Activated naive CD8-positive, alpha-beta T cell treated with anti-CD3 and anti-CD28 coated beads for 36 hours (primary cell): ENCODE results near the gene PAPSS1. TPM values are rescaled to one million over a fixed set of nuclear protein-coding genes. Genes with fewer than 3 reads are reported as not detected.
"Not testable (repeated sequence)": the region's sequence is repeated elsewhere in the genome, so short reads cannot be mapped to it uniquely, and the experiment has no call there.

Experiments used
- DNase-seq: peaks from one replicate; pipeline ENCODE4 v3.0.0; 2021
- H3K27ac Mint-ChIP-seq: one replicate; pipeline ENCODE4 v1.8.0; 2022; ENCODE audit warnings: mild to moderate bottlenecking, moderate library complexity, mixed read lengths
- H3K27me3 Mint-ChIP-seq: one replicate; pipeline ENCODE4 v1.8.0; 2022; ENCODE audit warnings: mild to moderate bottlenecking, mixed read lengths
- H3K36me3 Mint-ChIP-seq: one replicate; pipeline ENCODE4 v1.8.0; 2021; ENCODE audit warnings: mild to moderate bottlenecking, mixed read lengths
- H3K4me1 Mint-ChIP-seq: one replicate; pipeline ENCODE4 v1.8.0; 2021; ENCODE audit warnings: mixed read lengths
- H3K4me3 Mint-ChIP-seq: one replicate; pipeline ENCODE4 v1.8.0; 2022; ENCODE audit warnings: mild to moderate bottlenecking, moderate library complexity, mixed read lengths
- H3K9me3 Mint-ChIP-seq: one replicate; pipeline ENCODE4 v1.8.0; 2022; ENCODE audit warnings: mixed read lengths
- total RNA-seq, 2 experiments: library from RNA; stranded (reverse); gene quantifications; one replicate each; pipeline ENCODE4 v1.2.3, GENCODE V29; 2021

PAPSS1 gene
- total RNA-seq, 2 experiments from 2014 or later = 26.3 to 26.6 TPM

DNA sequence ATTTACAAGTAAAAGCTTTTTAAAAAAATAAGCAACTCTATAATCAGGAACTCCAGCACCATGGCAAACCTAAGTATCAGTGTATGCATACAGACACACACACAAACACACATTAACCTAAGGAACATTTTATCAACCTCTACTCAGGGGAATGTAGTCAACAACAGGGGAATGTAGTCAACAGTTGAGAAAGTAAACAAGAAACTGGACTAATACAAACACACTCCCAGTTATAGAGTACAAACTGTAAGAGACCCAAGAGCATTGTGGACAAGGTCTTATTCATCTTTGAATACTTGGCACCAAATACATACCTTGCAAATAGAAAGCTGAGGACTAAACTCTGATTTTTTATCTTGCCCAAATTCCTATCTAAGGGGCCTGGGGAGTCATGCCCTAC lies 36.2 kb downstream of the PAPSS1 start:
- no peaks in the 10 kb centered on the region for H3K4me1 Mint-ChIP-seq
- peaks cover 30% of the 10 kb centered on the region for H3K36me3 Mint-ChIP-seq
- peaks cover 1% of the 10 kb centered on the region for H3K9me3 Mint-ChIP-seq
- H3K4me3 Mint-ChIP-seq = no peak overlapping the region
- no peaks in the 10 kb centered on the region for H3K27me3 Mint-ChIP-seq
- DNase-seq = no peak
- no peak overlapping the region for H3K27ac Mint-ChIP-seq

DNA sequence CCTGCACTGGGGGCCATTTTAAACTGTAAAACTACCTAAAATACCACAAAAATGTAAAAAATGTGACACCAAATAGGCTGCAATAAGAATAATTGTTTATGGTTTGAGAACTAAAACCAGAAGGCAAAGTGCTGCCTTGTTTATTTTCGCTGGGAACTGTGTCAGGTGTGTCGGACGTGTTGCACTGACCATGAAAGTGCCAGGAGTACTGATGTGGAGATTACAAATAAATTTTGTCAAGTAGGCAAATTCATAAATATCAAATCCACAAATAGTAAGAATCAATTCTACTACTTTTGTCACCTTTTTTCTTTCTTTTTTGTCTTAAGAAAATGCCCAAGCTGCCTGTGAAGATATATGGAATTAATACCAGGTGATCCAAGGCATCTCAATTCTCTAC lies 37.7 kb downstream of the PAPSS1 start:
- H3K27me3 Mint-ChIP-seq = no peaks in the 10 kb centered on the region
- DNase-seq = no peak
- H3K9me3 Mint-ChIP-seq = peaks cover 7% of the 10 kb centered on the region
- H3K36me3 Mint-ChIP-seq = peaks cover 45% of the 10 kb centered on the region
- no peak overlapping the region for H3K27ac Mint-ChIP-seq
- no peak overlapping the region for H3K4me3 Mint-ChIP-seq
- no peaks in the 10 kb centered on the region for H3K4me1 Mint-ChIP-seq

DNA sequence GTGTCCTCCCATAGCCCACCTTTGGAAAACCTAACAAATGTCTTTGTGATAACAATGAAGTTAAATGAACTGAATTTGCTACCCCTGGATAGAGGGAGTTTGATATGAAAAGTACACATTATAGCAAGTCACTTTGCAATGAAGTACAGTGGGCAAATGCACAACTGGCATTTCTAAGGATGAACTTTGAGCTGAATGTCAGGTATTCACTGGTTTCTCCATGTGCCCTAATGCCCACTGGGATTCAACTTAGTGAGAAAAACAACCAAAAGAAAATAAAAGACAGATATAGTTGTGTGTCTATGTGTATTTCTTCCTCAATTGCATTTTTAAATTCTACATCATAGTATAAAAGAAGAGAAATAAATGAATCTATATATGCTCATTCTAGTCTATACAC lies 51.0 kb downstream of the PAPSS1 start:
- Mint-ChIP-seq H3K9me3 (no peaks in the 10 kb centered on the region), H3K36me3 (peaks cover 11% of the 10 kb centered on the region), H3K27ac (no peak overlapping the region), H3K27me3 (no peaks in the 10 kb centered on the region), H3K4me3 (no peak overlapping the region), H3K4me1 (no peaks in the 10 kb centered on the region)
- no peak for DNase-seq

- H3K27me3 Mint-ChIP-seq = no peaks in the 10 kb centered on the region
- no peaks in the 10 kb centered on the region for H3K36me3 Mint-ChIP-seq
- no peaks in the 10 kb centered on the region for H3K9me3 Mint-ChIP-seq
- H3K4me3 Mint-ChIP-seq = no peak overlapping the region
- no peak for DNase-seq
- H3K27ac Mint-ChIP-seq = no peak overlapping the region
- H3K4me1 Mint-ChIP-seq = no peaks in the 10 kb centered on the region
These were observed 53.9 kb downstream of the PAPSS1 start for GRCh38 chr4:107666134-107666533.

DNA sequence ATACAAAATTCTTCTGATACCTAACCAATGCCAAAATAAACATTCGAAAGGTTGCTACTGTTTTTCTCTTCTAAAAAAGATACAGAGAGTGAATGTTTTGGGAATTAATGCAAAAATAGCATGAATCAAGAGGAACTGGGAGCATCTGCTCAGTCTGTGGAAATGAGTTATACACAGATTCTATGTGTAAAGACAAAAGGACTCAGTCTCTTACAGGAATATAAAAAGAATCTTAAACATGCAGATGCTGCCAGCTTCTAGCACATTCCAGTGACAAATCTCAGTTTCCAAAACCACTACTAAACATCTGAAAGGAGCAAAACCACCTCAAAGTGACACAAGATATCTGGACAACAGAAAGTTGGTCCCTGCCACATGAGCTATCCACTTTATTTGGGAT lies 55.0 kb downstream of the PAPSS1 start:
- Mint-ChIP-seq H3K27ac (no peak overlapping the region), H3K9me3 (no peaks in the 10 kb centered on the region), H3K27me3 (no peaks in the 10 kb centered on the region), H3K36me3 (no peaks in the 10 kb centered on the region), H3K4me3 (no peak overlapping the region), H3K4me1 (no peaks in the 10 kb centered on the region)
- DNase-seq = no peak

DNA sequence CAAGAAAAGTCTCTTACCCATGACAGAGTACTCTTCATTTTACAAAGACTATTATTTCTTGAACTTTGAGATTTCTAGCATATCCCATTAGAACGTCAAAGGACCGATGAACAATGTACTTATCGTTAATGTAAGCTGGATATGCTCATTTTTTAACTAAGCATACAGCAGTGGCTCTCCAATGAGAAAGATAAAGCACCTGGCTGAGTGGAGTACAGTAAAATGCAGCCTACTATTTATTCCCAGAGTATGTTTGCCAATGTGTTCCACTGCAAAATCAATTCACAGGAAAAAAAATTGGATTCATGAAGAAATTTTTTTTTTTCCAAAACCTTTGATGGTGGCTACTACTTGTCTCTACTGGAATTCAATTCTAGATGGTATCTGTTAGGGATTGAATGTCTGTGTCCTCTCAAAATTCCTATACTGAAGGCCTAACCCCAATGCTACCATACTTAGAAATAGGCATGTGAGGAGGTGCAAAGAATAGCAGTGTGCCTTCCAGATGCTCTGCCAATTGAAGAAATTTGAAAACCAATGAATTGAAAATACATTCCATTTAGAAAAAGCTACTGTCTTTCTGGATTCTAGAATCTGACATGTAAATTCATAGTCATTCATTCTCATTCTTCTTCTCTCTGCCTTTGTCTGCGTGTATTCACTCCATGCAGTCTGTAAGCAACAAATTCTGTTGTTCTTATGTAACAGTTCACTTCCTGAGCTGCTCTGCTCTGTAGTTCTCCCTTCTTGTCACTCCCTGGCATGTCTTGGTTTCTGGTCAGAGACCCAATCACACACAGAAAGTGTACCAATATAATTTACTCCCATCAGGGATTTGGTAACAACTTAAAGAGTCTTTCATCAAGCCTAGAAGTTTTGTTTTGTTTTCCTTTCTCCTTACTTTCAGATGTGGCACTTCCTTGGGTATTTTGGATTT lies 61.4 kb downstream of the PAPSS1 start:
- Mint-ChIP-seq H3K27ac (no peak overlapping the region), H3K27me3 (no peaks in the 10 kb centered on the region), H3K4me1 (no peaks in the 10 kb centered on the region), H3K36me3 (peaks cover 10% of the 10 kb centered on the region), H3K4me3 (no peak overlapping the region), H3K9me3 (no peaks in the 10 kb centered on the region)
- no peak for DNase-seq

DNA sequence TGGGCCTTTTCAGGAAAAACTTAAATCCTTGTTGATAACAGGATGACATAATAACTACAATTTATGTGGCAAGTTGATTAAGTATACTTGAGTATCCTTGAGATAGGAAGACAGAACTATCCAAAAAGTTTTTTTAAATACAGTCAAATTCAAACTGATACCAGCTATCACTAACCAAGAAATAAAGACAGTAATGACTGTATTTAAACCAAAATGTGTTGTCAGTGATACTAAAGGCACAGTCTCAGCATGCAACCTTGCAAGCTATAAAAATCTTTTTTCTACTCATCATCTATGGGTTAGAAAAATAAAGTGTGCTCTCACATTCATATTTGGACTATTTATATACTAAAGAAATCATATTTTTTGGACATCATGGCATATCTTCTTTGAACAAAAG lies 64.7 kb downstream of the PAPSS1 start:
- Mint-ChIP-seq H3K9me3 (peaks cover 2% of the 10 kb centered on the region), H3K27ac (no peak overlapping the region), H3K4me3 (no peak overlapping the region), H3K36me3 (peaks cover 29% of the 10 kb centered on the region), H3K27me3 (no peaks in the 10 kb centered on the region), H3K4me1 (no peaks in the 10 kb centered on the region)
- no peak for DNase-seq

DNA sequence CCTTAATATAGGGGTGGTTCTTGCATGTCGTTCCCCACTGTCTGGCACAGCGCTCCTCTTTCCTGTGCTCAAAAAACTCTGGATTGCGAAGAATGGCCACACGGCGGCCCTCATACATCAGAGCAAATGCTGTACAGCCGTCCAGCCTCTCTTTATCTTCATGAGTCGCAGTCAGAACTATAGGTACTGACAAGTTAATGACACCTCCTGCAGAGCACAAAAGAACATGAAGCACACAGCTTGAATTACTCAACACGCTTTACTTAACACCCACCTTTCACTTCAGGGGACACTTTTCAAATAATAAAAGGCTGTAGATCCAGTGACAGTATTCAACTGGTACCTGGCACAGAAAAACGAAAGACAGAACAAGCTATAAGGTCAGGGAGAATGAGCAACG lies 65.3 kb downstream of the PAPSS1 start:
- Mint-ChIP-seq H3K27me3 (no peaks in the 10 kb centered on the region), H3K4me3 (no peak overlapping the region), H3K9me3 (peaks cover 2% of the 10 kb centered on the region), H3K4me1 (no peaks in the 10 kb centered on the region), H3K36me3 (peaks cover 33% of the 10 kb centered on the region), H3K27ac (no peak overlapping the region)
- DNase-seq = no peak

DNA sequence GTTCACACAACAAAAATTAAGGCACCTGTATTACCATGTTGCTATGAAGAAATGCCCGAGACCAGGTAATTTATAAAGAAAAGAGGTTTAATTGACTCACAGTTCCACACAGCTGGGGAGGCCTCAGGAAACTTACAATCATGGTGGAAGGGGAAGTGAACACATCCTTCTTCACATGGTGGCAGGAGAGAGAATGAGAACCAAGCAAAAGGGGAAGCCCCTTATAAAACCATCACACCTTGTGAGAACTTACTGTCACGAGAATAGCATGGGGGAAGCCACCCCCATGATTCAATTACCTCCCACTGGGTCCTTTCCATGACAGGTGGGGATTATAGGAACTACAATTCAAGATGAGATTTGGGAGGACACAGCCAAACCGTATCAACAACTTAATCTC lies 68.6 kb downstream of the PAPSS1 start:
- not testable (repeated sequence) for DNase-seq, H3K9me3 Mint-ChIP-seq, H3K27ac Mint-ChIP-seq, H3K4me1 Mint-ChIP-seq, H3K4me3 Mint-ChIP-seq, H3K27me3 Mint-ChIP-seq
- H3K36me3 Mint-ChIP-seq = peaks cover 36% of the 10 kb centered on the region

DNA sequence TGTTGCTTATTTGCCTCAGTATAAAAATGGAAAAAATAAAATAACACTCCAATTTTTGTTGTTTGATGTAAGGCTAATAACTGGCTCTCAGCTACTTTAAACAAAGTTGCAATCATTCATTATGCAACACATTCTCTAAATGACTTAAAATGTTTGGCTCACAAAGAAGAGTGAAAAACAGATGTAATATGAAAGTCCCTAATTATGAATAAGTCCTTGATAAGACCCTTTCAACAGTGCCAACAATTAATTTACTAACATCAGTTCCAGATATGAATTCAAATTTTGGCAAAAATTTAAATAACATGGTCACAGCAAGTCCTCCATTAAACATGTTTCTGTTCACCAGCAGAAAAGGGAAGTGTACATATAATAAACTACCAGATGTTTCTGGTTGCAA lies 69.8 kb downstream of the PAPSS1 start:
- Mint-ChIP-seq H3K27me3 (no peaks in the 10 kb centered on the region), H3K27ac (no peak overlapping the region), H3K9me3 (peaks cover 2% of the 10 kb centered on the region), H3K36me3 (peaks cover 36% of the 10 kb centered on the region), H3K4me3 (no peak overlapping the region), H3K4me1 (no peaks in the 10 kb centered on the region)
- DNase-seq = no peak

DNA sequence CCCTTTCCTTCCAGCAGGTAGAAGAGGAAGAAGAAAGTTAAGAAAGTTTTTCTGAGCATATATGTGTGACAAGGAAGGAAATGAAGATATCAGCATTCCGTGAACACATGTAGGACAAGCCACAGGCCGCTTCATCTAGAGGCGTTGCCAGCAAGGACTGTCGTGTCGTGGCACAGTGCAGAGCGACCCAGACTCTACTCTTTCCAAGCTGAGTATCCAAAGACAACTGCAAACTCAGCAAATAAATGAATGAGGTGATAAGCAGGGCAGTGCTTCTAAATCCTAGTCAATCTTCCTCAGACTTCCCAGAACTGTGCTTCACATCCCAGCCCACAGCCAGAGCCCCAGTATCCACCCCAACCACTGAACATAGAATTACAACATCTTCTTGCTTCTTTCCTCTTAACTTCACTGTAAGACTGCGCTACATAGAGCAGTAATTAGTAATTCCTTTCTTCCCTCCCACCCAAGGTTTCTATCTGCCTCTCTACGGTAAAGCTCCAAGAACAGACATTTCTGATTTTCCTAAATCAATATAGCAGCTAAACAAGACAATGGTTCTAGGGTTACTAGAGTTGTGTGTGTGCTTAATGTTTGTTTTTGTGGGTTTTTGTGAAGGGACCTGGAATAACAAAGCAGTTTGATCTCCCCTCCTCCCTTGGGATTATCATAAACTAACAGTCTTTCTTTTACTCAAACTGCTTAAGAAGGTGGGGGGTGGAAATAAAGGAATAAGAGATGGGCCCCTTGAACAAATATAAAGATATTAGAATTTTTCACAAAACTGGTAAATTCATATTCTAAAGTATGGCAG lies 71.6 kb downstream of the PAPSS1 start:
- no peak overlapping the region for H3K4me3 Mint-ChIP-seq
- peaks cover 2% of the 10 kb centered on the region for H3K9me3 Mint-ChIP-seq
- no peaks in the 10 kb centered on the region for H3K27me3 Mint-ChIP-seq
- no peaks in the 10 kb centered on the region for H3K4me1 Mint-ChIP-seq
- H3K27ac Mint-ChIP-seq = no peak overlapping the region
- DNase-seq = no peak
- H3K36me3 Mint-ChIP-seq = peaks cover 33% of the 10 kb centered on the region

GRCh38 chr4:107647591-107647990 lies 72.4 kb downstream of the PAPSS1 start:
- Mint-ChIP-seq H3K36me3 (peaks cover 29% of the 10 kb centered on the region), H3K4me1 (no peaks in the 10 kb centered on the region), H3K27ac (no peak overlapping the region), H3K4me3 (no peak overlapping the region), H3K27me3 (no peaks in the 10 kb centered on the region), H3K9me3 (peaks cover 2% of the 10 kb centered on the region)
- no peak for DNase-seq

DNA sequence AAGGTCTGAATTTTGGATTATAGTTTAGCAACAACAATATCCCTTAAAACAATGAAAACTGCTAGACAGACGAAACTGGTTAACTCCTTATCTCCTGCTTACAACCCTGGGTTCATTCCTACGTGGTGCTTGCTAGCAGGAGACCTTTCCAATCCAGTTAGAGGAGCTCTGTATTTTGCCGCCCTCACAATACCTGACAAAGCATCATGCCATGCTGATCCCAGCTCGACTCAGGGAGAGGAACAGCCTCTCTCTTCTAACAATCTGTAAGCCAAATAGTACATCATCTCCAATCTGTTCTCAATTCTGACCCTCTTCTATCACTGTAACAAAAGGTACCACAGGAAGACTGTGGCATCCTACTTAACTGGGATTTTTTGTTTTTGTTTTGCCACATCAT lies 74.4 kb downstream of the PAPSS1 start:
- peaks cover 17% of the 10 kb centered on the region for H3K36me3 Mint-ChIP-seq
- H3K4me3 Mint-ChIP-seq = no peak overlapping the region
- no peaks in the 10 kb centered on the region for H3K9me3 Mint-ChIP-seq
- no peak for DNase-seq
- H3K27ac Mint-ChIP-seq = no peak overlapping the region
- H3K27me3 Mint-ChIP-seq = no peaks in the 10 kb centered on the region
- no peaks in the 10 kb centered on the region for H3K4me1 Mint-ChIP-seq

DNA sequence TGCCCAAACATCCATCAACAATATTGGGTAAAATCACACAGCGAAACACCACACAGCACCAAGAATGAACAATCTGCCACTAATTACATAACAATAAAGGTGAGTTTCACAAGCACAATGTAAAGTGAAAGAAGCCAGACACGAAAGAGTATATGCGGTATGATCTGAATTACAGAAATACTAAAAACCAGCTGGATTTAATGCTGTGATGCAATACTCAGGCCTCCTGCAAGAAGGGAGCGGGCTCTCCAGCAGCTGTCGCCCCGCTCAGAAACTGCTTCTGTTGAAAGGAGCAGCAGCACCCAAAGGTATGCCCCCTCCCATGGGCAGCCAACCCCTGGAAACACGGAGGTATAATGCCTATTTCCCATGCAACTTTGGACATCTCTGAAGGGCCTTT lies 77.0 kb downstream of the PAPSS1 start:
- H3K9me3 Mint-ChIP-seq = no peaks in the 10 kb centered on the region
- no peaks in the 10 kb centered on the region for H3K27me3 Mint-ChIP-seq
- no peaks in the 10 kb centered on the region for H3K4me1 Mint-ChIP-seq
- DNase-seq = no peak
- no peak overlapping the region for H3K4me3 Mint-ChIP-seq
- no peak overlapping the region for H3K27ac Mint-ChIP-seq
- H3K36me3 Mint-ChIP-seq = peaks cover 6% of the 10 kb centered on the region

GRCh38 chr4:107640878-107641277 lies 79.2 kb downstream of the PAPSS1 start:
- H3K4me3 Mint-ChIP-seq = no peak overlapping the region
- peaks cover 4% of the 10 kb centered on the region for H3K36me3 Mint-ChIP-seq
- H3K27me3 Mint-ChIP-seq = no peaks in the 10 kb centered on the region
- H3K27ac Mint-ChIP-seq = no peak overlapping the region
- no peaks in the 10 kb centered on the region for H3K4me1 Mint-ChIP-seq
- no peak for DNase-seq
- no peaks in the 10 kb centered on the region for H3K9me3 Mint-ChIP-seq
